Activated CD4-positive, alpha-beta T cell treated with anti-CD3 and anti-CD28 coated beads, Interleukin-10, Interleukin-2, amounts not matched to agents 100 ng/mL and 50 ng/mL, durations not matched to agents 16 hours and 8 hours (primary cell): ENCODE results near the gene MGA.

ENCODE experiments used
- DNase-seq: peaks from one replicate; pipeline ENCODE4 v3.0.0-alpha.2; 2020

MGA gene

DNA sequence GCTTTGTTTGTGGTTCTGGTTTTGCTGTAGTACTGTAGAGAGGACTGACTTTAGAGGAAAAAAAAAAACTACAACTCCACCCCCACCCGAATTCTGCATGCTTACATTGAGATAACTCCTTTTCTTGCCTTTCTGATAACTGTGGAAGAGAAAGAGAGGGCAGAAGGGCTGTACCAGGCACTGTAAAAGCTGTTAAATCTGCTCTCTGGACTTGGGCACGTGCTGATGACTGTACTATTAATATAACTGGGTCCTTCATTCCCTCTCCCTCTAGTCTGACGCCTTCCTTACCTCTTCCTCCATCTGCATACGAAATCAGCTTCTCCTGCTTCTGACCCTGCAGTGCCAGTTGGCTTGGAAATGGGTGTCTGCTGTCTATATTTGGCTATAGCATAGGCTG lies 129.0 kb downstream of the MGA start:
- no peak for DNase-seq

DNA sequence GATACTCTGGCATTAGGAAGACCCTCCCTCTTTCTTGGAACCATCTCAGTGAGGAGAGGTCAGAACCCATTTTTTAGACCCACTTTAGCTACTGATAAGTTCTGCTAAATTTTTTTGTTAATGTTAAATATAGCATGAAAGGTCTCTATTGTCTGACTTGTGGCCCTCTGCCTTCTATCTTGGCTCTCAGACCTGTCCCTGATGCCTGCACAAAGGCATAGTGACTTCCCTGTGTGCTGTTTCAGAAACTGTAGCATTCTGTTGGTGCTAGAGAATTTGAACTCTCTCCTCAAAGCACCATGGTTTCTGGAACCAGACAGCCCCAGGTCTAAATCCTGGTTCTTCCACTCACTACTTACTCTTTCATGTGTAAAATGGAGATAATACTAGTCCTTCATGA lies 129.5 kb downstream of the MGA start:
- DNase-seq, result no peak

DNA sequence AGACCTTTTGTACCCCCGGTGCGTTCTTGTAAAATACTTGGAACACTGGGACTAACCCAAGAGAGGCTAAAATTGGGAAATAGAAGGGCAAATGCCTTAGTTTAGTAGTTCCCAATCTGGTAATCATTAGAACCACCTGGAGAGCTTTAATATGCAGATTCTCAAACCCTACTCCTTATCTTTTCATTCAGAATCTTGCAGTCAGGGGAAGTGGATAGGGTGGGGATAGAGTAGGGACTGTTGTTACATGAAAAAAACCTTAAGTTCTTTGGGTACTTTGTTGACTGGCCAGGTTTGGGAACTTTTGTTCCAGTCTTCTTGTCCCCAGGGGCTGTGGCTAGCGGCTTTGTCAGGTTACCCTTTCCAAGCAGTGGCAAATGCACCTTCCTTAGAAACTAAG lies 130.0 kb downstream of the MGA start:
- no peak for DNase-seq

DNA sequence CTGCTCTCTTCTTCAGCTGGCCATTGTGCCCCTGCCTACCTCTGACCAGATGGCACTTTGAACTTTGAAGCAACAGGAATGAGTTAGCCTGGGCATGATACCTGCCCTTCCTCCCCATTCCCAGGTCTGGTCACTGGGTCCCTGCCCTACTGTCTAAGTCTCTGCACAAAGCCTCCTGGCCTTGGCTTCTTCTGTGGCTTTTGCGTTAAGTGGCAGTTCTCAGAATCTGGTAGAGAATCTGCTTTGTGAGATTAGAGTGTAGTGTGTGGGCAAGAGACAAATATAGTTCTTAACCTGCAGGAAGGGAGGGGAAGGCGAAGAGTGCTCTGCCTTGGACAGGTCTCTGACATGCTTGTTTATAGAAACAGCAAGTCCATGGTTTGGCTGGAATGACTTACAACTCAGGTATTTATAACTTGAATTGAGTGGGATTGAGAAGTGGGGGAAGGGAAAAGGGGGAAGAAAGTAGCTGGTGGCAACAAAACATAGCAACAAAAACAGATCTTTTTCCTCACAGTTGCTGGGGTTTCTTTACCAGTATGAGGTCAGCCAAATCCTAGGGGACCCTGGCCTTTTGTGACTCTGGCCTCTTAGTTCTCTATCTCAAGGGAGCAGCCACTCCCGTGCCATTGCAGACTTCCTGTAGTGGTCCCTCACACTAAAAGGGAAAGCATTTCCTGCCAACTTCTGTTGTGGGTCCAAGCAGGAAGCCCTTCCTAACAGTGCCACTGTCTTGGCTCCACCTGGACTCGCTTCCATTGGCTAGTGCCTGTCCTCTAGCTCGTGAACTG lies 130.7 kb downstream of the MGA start:
- DNase-seq, result no peak

GRCh38 chr15:41791547-41791937 lies 131.3 kb downstream of the MGA start:
- DNase-seq, result no peak

GRCh38 chr15:41792000-41792637 lies 131.9 kb downstream of the MGA start:
- no peak for DNase-seq

- DNase-seq, result no peak
Observed at GRCh38 chr15:41794081-41794480, 133.9 kb downstream of the MGA start.

DNA sequence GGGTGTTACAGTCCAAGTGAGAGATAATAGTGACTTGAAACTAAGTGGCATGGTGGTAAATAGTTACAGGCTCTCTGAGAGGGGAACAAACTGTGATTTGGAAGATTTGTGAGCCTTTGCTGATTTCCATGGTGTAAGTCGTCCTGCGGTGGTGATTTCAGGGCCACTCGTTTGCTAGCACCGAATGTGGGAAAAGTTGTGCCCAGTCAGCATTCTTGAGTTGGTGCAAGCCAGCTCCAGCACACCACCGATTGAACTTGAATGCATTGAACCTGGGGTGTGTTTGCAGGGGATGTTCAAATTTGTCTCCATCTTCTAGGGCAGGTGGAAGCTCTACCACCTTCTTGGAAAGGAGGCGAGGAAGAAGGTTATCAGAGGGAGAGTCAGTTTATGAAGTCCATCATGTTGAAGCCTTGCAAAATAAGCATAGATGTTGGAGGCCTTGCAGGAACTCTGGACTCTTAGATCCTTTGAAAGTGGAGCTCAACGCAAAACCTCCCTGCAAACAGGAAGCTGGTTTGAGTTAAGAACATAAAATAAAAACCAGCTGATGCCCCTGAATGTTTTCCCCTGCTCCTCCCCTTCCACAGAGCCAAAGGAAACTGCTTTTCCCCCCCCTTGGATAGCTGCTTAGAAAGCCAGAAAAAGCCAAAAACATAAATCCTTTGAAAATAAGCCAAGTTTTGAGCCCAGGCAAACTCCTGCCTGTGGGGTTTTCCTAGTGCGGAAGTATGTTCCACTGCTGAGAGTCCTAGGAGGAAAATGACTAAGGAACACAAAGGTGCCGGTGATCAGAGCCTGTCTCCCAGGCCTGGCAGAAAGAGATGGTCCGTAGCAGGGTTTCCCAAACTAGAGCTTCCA lies 136.0 kb downstream of the MGA start:
- DNase-seq, result no peak

DNA sequence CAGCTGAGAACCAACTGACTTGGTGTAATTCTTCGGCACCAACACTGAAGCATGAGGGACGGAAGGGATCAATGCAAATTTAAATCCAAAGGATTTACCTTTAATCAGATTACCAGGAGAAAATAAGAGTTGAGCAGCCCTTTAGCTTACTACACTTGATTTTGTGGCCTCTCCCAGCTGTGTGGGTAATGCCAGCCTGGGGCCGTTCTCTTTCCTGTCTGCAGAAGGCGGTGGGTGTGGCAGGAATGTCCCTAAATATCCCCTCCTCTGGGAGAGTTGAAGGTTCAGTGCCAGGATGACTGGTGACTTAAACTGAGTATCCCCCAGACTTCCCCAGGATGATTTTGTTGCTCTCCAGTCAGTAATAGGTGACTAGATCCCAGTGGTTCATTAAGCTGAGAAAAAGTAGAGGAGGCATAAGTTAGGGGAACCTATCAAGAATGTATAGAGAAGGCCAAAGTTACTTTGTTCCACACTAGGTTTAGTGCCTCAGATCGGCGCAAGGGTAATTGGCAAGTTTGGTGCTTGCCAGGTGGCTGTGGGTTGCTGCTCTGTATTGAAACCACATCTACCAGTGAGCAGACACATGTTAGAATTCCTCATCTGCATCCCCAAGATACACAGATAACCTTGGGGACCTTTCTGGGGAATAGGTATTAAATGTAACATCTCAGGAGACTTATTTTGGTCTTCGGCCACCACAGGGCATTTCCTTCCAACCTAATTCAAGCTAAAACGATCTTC lies 137.2 kb downstream of the MGA start:
- no peak for DNase-seq

- DNase-seq, result no peak
Observed at GRCh38 chr15:41798607-41799487, 138.6 kb downstream of the MGA start.

DNA sequence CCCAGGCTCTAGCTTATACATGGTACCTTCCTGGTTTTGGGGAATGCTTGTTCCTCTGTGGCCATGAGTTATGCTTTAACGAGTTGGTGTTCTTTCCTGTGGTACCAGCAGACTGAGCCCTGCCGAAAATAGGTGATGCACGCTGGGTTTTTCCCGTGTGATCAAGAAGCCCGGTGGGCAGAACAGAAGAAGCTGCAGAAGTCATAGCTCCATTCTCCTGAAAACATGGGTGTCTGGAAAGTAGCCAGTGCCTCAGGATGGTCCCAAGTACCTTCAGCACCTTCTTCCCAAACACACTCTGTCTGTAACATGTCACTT lies 139.2 kb downstream of the MGA start:
- DNase-seq, result no peak

- no peak for DNase-seq
Observed at GRCh38 chr15:41801185-41801584, 141.0 kb downstream of the MGA start.

- DNase-seq, result no peak
Observed at GRCh38 chr15:41801850-41802455, 141.7 kb downstream of the MGA start.

- no peak for DNase-seq
Observed at GRCh38 chr15:41804361-41804760, 144.2 kb downstream of the MGA start.

GRCh38 chr15:41804916-41805666 lies 144.9 kb downstream of the MGA start:
- DNase-seq, result no peak

DNA sequence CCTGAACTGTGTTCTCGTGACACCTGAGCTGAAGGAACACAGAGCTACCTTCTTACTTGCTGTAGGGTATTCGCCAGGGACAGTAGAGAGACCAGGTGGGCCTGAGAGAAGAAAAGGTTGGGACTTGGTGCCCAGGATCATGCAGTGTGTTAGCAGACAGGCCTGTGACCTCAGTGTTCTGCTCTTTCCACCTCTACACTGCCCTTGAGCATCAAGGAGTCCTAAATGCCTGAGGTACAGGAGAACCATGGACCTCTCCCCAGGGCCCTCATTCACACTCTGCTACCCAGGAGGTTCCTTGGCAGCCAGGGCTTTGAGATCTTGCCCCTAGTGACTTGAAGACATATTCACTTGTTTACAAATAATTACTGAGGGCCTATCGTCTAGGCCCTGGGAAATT lies 145.5 kb downstream of the MGA start:
- DNase-seq, result no peak

GRCh38 chr15:41806291-41807181 lies 146.3 kb downstream of the MGA start:
- DNase-seq, result no peak

DNA sequence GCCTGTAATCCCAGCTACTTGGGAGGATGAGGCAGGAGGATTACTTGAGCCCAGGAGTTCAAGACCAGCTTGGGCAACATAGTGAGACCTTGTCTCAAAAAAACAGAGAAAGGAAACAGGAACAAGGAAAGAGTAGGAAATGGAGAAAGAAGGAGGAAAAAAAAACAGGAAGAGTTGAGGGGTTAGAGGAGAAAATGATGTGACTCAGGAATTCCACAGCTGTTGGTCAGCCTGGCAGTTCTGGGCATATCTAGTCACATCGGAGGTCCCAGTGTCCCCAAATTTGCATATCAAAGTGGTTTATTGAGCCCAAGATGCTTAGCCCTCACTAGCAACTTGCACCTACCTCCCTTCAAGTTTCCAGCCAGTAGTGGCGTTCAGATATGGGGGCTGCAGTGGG lies 148.9 kb downstream of the MGA start:
- DNase-seq, result no peak

GRCh38 chr15:41809526-41810220 lies 149.5 kb downstream of the MGA start:
- no peak for DNase-seq
